ENCODE results near the gene PLP1. TPM values are rescaled to one million over a fixed set of nuclear protein-coding genes. Genes with fewer than 3 reads are reported as not detected.

PLP1 gene
- polyA plus RNA-seq, 3 donors = not detected

DNA sequence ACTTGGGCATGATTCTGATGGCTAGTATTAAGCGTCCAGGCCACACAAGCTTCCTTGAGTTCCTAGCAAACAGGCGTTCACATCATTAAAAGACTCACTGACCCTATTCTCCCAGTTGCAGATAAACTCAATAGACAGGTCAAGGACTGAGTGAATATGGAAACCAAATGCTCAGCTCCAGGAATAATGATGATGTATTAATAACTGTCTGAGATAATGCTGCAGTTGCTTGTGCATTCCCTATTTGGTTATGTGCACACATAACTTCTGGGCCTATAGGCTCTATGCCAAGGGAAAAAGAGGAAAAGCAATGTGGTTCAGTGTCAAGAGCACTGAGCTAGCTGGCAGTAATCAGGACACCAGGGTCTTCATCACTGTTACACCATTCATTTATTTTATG lies 51.9 kb downstream of the PLP1 start:
- no peak overlapping the region for H3K27ac Mint-ChIP-seq
- H2AFZ ChIP-seq (ENCODE audit: insufficient read depth, low read depth, low read length, poor library complexity, severe bottlenecking) = no peak overlapping the region
- H3K4me3 Mint-ChIP-seq = no peak overlapping the region
- DNase-seq = no peak
- no peak overlapping the region for H3K9ac ChIP-seq (ENCODE audit: insufficient read depth, low read length, poor library complexity, severe bottlenecking)
- H3K36me3 ChIP-seq (replicated peaks in 1 of 2; ENCODE audit: control insufficient read depth in 1 of 2, insufficient read depth in 2 of 2, low read length in 2 of 2) = no peaks in the 10 kb centered on the region
- H3K4me2 ChIP-seq (replicated peaks; ENCODE audit: extremely low read depth, low read length, poor library complexity, severe bottlenecking) = no peak overlapping the region
- H3K27me3 Mint-ChIP-seq (ENCODE audit: low read depth in 3 of 3) = peaks cover 3 to 23% (median 7%) of the 10 kb centered on the region in 3 donors
- no peak overlapping the region for H3K27ac ChIP-seq (ENCODE audit: low read depth in 1 of 2, low read length in 2 of 2)
- peaks cover 6% of the 10 kb centered on the region for H3K4me1 Mint-ChIP-seq
- no peaks in the 10 kb centered on the region for H3K9me3 ChIP-seq (replicated peaks in 1 of 2; ENCODE audit: control insufficient read depth in 1 of 2, insufficient read depth in 1 of 2, low read length in 2 of 2)
- no peaks in the 10 kb centered on the region for H3K79me2 ChIP-seq (ENCODE audit: insufficient read depth, low read length)
- intact Hi-C loops (cut with micrococcal nuclease) = no loop called here
- peaks cover 0 to 14% of the 10 kb centered on the region in 2 donors for H3K27me3 ChIP-seq (ENCODE audit: control insufficient read depth in 2 of 2, insufficient read depth in 2 of 2, low read length in 2 of 2)
- peaks cover 0 to 3% (median 0%) of the 10 kb centered on the region in 7 donors for H3K9me3 Mint-ChIP-seq
- TF ChIP-seq, protein P1, sequence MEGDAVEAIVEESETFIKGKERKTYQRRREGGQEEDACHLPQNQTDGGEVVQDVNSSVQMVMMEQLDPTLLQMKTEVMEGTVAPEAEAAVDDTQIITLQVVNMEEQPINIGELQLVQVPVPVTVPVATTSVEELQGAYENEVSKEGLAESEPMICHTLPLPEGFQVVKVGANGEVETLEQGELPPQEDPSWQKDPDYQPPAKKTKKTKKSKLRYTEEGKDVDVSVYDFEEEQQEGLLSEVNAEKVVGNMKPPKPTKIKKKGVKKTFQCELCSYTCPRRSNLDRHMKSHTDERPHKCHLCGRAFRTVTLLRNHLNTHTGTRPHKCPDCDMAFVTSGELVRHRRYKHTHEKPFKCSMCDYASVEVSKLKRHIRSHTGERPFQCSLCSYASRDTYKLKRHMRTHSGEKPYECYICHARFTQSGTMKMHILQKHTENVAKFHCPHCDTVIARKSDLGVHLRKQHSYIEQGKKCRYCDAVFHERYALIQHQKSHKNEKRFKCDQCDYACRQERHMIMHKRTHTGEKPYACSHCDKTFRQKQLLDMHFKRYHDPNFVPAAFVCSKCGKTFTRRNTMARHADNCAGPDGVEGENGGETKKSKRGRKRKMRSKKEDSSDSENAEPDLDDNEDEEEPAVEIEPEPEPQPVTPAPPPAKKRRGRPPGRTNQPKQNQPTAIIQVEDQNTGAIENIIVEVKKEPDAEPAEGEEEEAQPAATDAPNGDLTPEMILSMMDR (IDR thresholded peaks at IDR 0.05) = no peak
- no CpG with 5 or more reads among the region's 2 CpGs for WGBS (ENCODE audit: insufficient coverage)
- peaks cover 5 to 6% of the 10 kb centered on the region in 2 donors for H3K4me1 ChIP-seq (ENCODE audit: control insufficient read depth in 1 of 2, insufficient read depth in 2 of 2, low read length in 2 of 2)
- H3K36me3 Mint-ChIP-seq = no peaks in the 10 kb centered on the region
- H3K4me3 ChIP-seq (replicated peaks in 1 of 3; ENCODE audit: low read depth in 2 of 3, low read length in 3 of 3) = no peak overlapping the region
- H4K20me1 ChIP-seq (ENCODE audit: insufficient read depth, low read length) = no peaks in the 10 kb centered on the region

DNA sequence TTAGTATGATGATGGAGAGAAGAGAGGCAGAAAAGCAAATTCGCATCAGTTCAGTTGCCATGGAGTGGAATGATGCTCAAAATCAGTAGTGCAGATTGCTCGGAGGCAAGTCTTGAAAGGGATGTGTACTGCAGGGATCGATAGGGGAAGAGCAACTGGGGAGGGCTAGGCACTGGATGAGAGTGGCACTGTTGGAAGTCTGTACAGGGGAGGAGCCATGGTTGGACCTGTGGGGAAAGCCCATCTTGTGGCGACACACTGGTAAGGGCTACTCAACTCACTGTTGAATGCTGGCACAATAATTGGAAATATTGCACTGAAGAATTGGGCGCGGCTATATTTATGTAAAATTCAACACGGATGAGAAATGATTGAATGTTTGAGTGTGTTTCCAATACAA lies 54.2 kb downstream of the PLP1 start:
- no peak overlapping the region for H3K27ac Mint-ChIP-seq
- intact Hi-C loops (cut with micrococcal nuclease) = no loop called here

More for the DNA sequence above, 54.2 kb downstream of the PLP1 start:
- Histone ChIP-seq H3K4me1 (ENCODE audit: control insufficient read depth in 1 of 2, insufficient read depth in 2 of 2, low read length in 2 of 2) (peaks cover 5 to 6% of the 10 kb centered on the region in 2 donors), H3K4me2 (replicated peaks; ENCODE audit: extremely low read depth, low read length, poor library complexity, severe bottlenecking) (no peak overlapping the region), H3K9me3 (replicated peaks in 1 of 2; ENCODE audit: control insufficient read depth in 1 of 2, insufficient read depth in 1 of 2, low read length in 2 of 2) (no peaks in the 10 kb centered on the region), H3K9ac (ENCODE audit: insufficient read depth, low read length, poor library complexity, severe bottlenecking) (no peak overlapping the region), H3K4me3 (replicated peaks in 1 of 3; ENCODE audit: low read depth in 2 of 3, low read length in 3 of 3) (no peak overlapping the region), H3K27me3 (ENCODE audit: control insufficient read depth in 2 of 2, insufficient read depth in 2 of 2, low read length in 2 of 2) (peaks cover 0 to 19% of the 10 kb centered on the region in 2 donors), H3K27ac (ENCODE audit: low read depth in 1 of 2, low read length in 2 of 2) (no peak overlapping the region), H3K36me3 (replicated peaks in 1 of 2; ENCODE audit: control insufficient read depth in 1 of 2, insufficient read depth in 2 of 2, low read length in 2 of 2) (no peaks in the 10 kb centered on the region), H2AFZ (ENCODE audit: insufficient read depth, low read depth, low read length, poor library complexity, severe bottlenecking) (no peak overlapping the region), H4K20me1 (ENCODE audit: insufficient read depth, low read length) (no peaks in the 10 kb centered on the region), H3K79me2 (ENCODE audit: insufficient read depth, low read length) (no peaks in the 10 kb centered on the region)
- H3K27me3 Mint-ChIP-seq (ENCODE audit: low read depth in 3 of 3) = peaks cover 3 to 21% (median 7%) of the 10 kb centered on the region in 3 donors
- H3K4me3 Mint-ChIP-seq = no peak overlapping the region
- no peaks in the 10 kb centered on the region for H3K36me3 Mint-ChIP-seq
- TF ChIP-seq, protein P1 (IDR thresholded peaks at IDR 0.05) = no peak
- H3K9me3 Mint-ChIP-seq = peaks cover 0 to 3% (median 0%) of the 10 kb centered on the region in 7 donors
- no peak for DNase-seq
- H3K4me1 Mint-ChIP-seq = peaks cover 6% of the 10 kb centered on the region
- 93% methylated on average over 4 of the region's 7 CpGs for WGBS (ENCODE audit: insufficient coverage)
